Measurements from ENCODE around the gene ODAM. TPM values are rescaled to one million over a fixed set of nuclear protein-coding genes. Genes with fewer than 3 reads are reported as not detected.

The ODAM gene
- total RNA-seq (2012; rRNA removed): not detected in 2 replicates

- no peaks in the 10 kb centered on the region for H3K4me1 ChIP-seq (ENCODE audit: control insufficient read depth, insufficient read depth, low read length)
- no peaks in the 10 kb centered on the region for H3K36me3 ChIP-seq (ENCODE audit: insufficient read depth, low read length)
- no peaks in the 10 kb centered on the region for H3K9me3 ChIP-seq (replicated peaks; ENCODE audit: low read length)
- no peaks in the 10 kb centered on the region for H3K27me3 ChIP-seq (ENCODE audit: control insufficient read depth, insufficient read depth, low read length)
- no peak within 1 kb of the TSS for H3K9ac ChIP-seq (ENCODE audit: low read depth, low read length)
- H3K4me2 ChIP-seq (ENCODE audit: low read length): no peak within 1 kb of the TSS
- no peak within 1 kb of the TSS for H3K4me3 ChIP-seq (ENCODE audit: low read length)
Observed at GRCh38 chr4:70195425-70195824, at the start of gene ODAM. Gene ODAM (plus strand): TSS chr4:70195725. CDS start chr4:70196544, 819 bp downstream.

GRCh38 chr4:70151271-70151670 lies 44.3 kb upstream of the ODAM start:
- no peak overlapping the region for H3K4me2 ChIP-seq (ENCODE audit: low read length)
- H3K4me1 ChIP-seq (ENCODE audit: control insufficient read depth, insufficient read depth, low read length): no peaks in the 10 kb centered on the region
- H3K27me3 ChIP-seq (ENCODE audit: control insufficient read depth, insufficient read depth, low read length): no peaks in the 10 kb centered on the region
- H3K9ac ChIP-seq (ENCODE audit: low read depth, low read length): no peak overlapping the region
- no peak overlapping the region for H3K4me3 ChIP-seq (ENCODE audit: low read length)
- H3K36me3 ChIP-seq (ENCODE audit: insufficient read depth, low read length): no peaks in the 10 kb centered on the region
- peaks cover 2% of the 10 kb centered on the region for H3K9me3 ChIP-seq (replicated peaks; ENCODE audit: low read length)

GRCh38 chr4:70152088-70152487 lies 43.4 kb upstream of the ODAM start:
- no peak overlapping the region for H3K9ac ChIP-seq (ENCODE audit: low read depth, low read length)
- no peak overlapping the region for H3K4me2 ChIP-seq (ENCODE audit: low read length)
- H3K4me1 ChIP-seq (ENCODE audit: control insufficient read depth, insufficient read depth, low read length): no peaks in the 10 kb centered on the region
- H3K36me3 ChIP-seq (ENCODE audit: insufficient read depth, low read length): no peaks in the 10 kb centered on the region
- H3K27me3 ChIP-seq (ENCODE audit: control insufficient read depth, insufficient read depth, low read length): no peaks in the 10 kb centered on the region
- peaks cover 3% of the 10 kb centered on the region for H3K9me3 ChIP-seq (replicated peaks; ENCODE audit: low read length)
- H3K4me3 ChIP-seq (ENCODE audit: low read length): no peak overlapping the region

GRCh38 chr4:70153937-70154336 lies 41.6 kb upstream of the ODAM start, which contains the start of gene PRR27:
Gene PRR27 (plus strand): TSS chr4:70154237. CDS start chr4:70154376, 139 bp downstream.
- Histone ChIP-seq H3K27me3 (ENCODE audit: control insufficient read depth, insufficient read depth, low read length) (no peaks in the 10 kb centered on the region), H3K36me3 (ENCODE audit: insufficient read depth, low read length) (no peaks in the 10 kb centered on the region), H3K4me1 (ENCODE audit: control insufficient read depth, insufficient read depth, low read length) (no peaks in the 10 kb centered on the region)

GRCh38 chr4:70158576-70158975 lies 36.9 kb upstream of the ODAM start:
- Histone ChIP-seq H3K4me2 (ENCODE audit: low read length) (no peak overlapping the region), H3K4me3 (ENCODE audit: low read length) (no peak overlapping the region), H3K27me3 (ENCODE audit: control insufficient read depth, insufficient read depth, low read length) (no peaks in the 10 kb centered on the region), H3K9me3 (replicated peaks; ENCODE audit: low read length) (peaks cover 6% of the 10 kb centered on the region), H3K36me3 (ENCODE audit: insufficient read depth, low read length) (no peaks in the 10 kb centered on the region), H3K4me1 (ENCODE audit: control insufficient read depth, insufficient read depth, low read length) (no peaks in the 10 kb centered on the region), H3K9ac (ENCODE audit: low read depth, low read length) (no peak overlapping the region)

More at GRCh38 chr4:70153937-70154336, 41.6 kb upstream of the ODAM start, which contains the start of gene PRR27:
- H3K9ac ChIP-seq (ENCODE audit: low read depth, low read length): no peak within 1 kb of the TSS
- peaks cover 6% of the 10 kb centered on the region for H3K9me3 ChIP-seq (replicated peaks; ENCODE audit: low read length)
- no peak within 1 kb of the TSS for H3K4me2 ChIP-seq (ENCODE audit: low read length)
- no peak within 1 kb of the TSS for H3K4me3 ChIP-seq (ENCODE audit: low read length)

- Histone ChIP-seq H3K9ac (ENCODE audit: low read depth, low read length) (no peak overlapping the region), H3K27me3 (ENCODE audit: control insufficient read depth, insufficient read depth, low read length) (no peaks in the 10 kb centered on the region), H3K4me2 (ENCODE audit: low read length) (no peak overlapping the region), H3K4me3 (ENCODE audit: low read length) (no peak overlapping the region), H3K36me3 (ENCODE audit: insufficient read depth, low read length) (no peaks in the 10 kb centered on the region), H3K4me1 (ENCODE audit: control insufficient read depth, insufficient read depth, low read length) (no peaks in the 10 kb centered on the region), H3K9me3 (replicated peaks; ENCODE audit: low read length) (no peaks in the 10 kb centered on the region)
Observed at GRCh38 chr4:70177090-70177489, 18.4 kb upstream of the ODAM start.

- no peak overlapping the region for H3K9ac ChIP-seq (ENCODE audit: low read depth, low read length)
- H3K4me3 ChIP-seq (ENCODE audit: low read length): no peak overlapping the region
- no peaks in the 10 kb centered on the region for H3K4me1 ChIP-seq (ENCODE audit: control insufficient read depth, insufficient read depth, low read length)
- no peaks in the 10 kb centered on the region for H3K9me3 ChIP-seq (replicated peaks; ENCODE audit: low read length)
- H3K4me2 ChIP-seq (ENCODE audit: low read length): no peak overlapping the region
- no peaks in the 10 kb centered on the region for H3K36me3 ChIP-seq (ENCODE audit: insufficient read depth, low read length)
- H3K27me3 ChIP-seq (ENCODE audit: control insufficient read depth, insufficient read depth, low read length): no peaks in the 10 kb centered on the region
Observed at GRCh38 chr4:70178075-70178660, 17.4 kb upstream of the ODAM start.

GRCh38 chr4:70179811-70180210 lies 15.7 kb upstream of the ODAM start:
- Histone ChIP-seq H3K36me3 (ENCODE audit: insufficient read depth, low read length) (no peaks in the 10 kb centered on the region), H3K4me2 (ENCODE audit: low read length) (no peak overlapping the region), H3K9ac (ENCODE audit: low read depth, low read length) (no peak overlapping the region), H3K4me3 (ENCODE audit: low read length) (no peak overlapping the region), H3K27me3 (ENCODE audit: control insufficient read depth, insufficient read depth, low read length) (no peaks in the 10 kb centered on the region), H3K9me3 (replicated peaks; ENCODE audit: low read length) (no peaks in the 10 kb centered on the region), H3K4me1 (ENCODE audit: control insufficient read depth, insufficient read depth, low read length) (no peaks in the 10 kb centered on the region)

- H3K4me1 ChIP-seq (ENCODE audit: control insufficient read depth, insufficient read depth, low read length): no peaks in the 10 kb centered on the region
- no peak overlapping the region for H3K4me2 ChIP-seq (ENCODE audit: low read length)
- no peak overlapping the region for H3K4me3 ChIP-seq (ENCODE audit: low read length)
- no peak overlapping the region for H3K9ac ChIP-seq (ENCODE audit: low read depth, low read length)
- no peaks in the 10 kb centered on the region for H3K27me3 ChIP-seq (ENCODE audit: control insufficient read depth, insufficient read depth, low read length)
- no peaks in the 10 kb centered on the region for H3K36me3 ChIP-seq (ENCODE audit: insufficient read depth, low read length)
- no peaks in the 10 kb centered on the region for H3K9me3 ChIP-seq (replicated peaks; ENCODE audit: low read length)
Observed at GRCh38 chr4:70181864-70182263, 13.7 kb upstream of the ODAM start.

GRCh38 chr4:70182517-70183167 lies 12.9 kb upstream of the ODAM start:
- H3K4me3 ChIP-seq (ENCODE audit: low read length): no peak overlapping the region

GRCh38 chr4:70183168-70183939 lies 12.2 kb upstream of the ODAM start:
- Histone ChIP-seq H3K4me1 (ENCODE audit: control insufficient read depth, insufficient read depth, low read length) (no peaks in the 10 kb centered on the region), H3K27me3 (ENCODE audit: control insufficient read depth, insufficient read depth, low read length) (no peaks in the 10 kb centered on the region), H3K36me3 (ENCODE audit: insufficient read depth, low read length) (no peaks in the 10 kb centered on the region), H3K9ac (ENCODE audit: low read depth, low read length) (no peak overlapping the region), H3K4me2 (ENCODE audit: low read length) (no peak overlapping the region), H3K9me3 (replicated peaks; ENCODE audit: low read length) (no peaks in the 10 kb centered on the region), H3K4me3 (ENCODE audit: low read length) (no peak overlapping the region)

More at GRCh38 chr4:70182517-70183167, 12.9 kb upstream of the ODAM start:
- Histone ChIP-seq H3K4me2 (ENCODE audit: low read length) (no peak overlapping the region), H3K9me3 (replicated peaks; ENCODE audit: low read length) (no peaks in the 10 kb centered on the region), H3K9ac (ENCODE audit: low read depth, low read length) (no peak overlapping the region), H3K4me1 (ENCODE audit: control insufficient read depth, insufficient read depth, low read length) (no peaks in the 10 kb centered on the region), H3K27me3 (ENCODE audit: control insufficient read depth, insufficient read depth, low read length) (no peaks in the 10 kb centered on the region), H3K36me3 (ENCODE audit: insufficient read depth, low read length) (no peaks in the 10 kb centered on the region)
